SU-DHL-6 (cell line): Measurements from ENCODE around the gene RPS14.

Experiments
- EZH2phosphoT487 ChIP-seq: fragments of 200-600 bp; sonication (generic), shearing (Covaris generic); conservative IDR thresholded peaks from 2 replicates; pipeline ENCODE4 v1.6.1; 2018; ENCODE audit warnings: mild to moderate bottlenecking, antibody characterized with exemption, low read length, moderate library complexity, mixed read lengths
- TF ChIP-seq, protein P1 (sequence below): fragments of 200-600 bp; sonication (generic); IDR thresholded peaks from one replicate; pipeline ENCODE4 v1.5.1; 2017; ENCODE audit warnings: antibody characterized with exemption, mild to moderate bottlenecking, low read length, moderate library complexity; ENCODE audit not compliant: insufficient read depth, poor library complexity, severe bottlenecking

DNA sequence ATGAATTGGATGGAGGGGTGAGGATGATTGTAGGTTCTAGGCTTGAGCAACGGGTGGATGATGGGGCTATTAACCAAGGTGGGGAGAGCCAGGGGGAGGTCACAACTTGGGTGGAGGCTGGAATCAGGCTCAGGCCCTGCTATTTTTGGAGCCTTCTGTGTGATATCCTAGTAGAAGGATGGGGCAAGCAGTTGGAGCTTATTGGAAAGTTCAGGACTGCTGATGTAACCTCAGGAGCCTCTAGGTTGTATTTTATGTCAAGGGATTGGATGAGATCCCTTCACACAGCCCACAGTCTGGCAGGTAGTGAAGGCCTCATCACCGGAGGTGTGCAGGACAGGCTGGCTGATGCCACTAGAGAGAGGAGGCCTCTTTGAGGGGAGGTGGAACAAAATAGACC, 11.2 kb upstream of the RPS14 start:
- TF ChIP-seq, protein P1, sequence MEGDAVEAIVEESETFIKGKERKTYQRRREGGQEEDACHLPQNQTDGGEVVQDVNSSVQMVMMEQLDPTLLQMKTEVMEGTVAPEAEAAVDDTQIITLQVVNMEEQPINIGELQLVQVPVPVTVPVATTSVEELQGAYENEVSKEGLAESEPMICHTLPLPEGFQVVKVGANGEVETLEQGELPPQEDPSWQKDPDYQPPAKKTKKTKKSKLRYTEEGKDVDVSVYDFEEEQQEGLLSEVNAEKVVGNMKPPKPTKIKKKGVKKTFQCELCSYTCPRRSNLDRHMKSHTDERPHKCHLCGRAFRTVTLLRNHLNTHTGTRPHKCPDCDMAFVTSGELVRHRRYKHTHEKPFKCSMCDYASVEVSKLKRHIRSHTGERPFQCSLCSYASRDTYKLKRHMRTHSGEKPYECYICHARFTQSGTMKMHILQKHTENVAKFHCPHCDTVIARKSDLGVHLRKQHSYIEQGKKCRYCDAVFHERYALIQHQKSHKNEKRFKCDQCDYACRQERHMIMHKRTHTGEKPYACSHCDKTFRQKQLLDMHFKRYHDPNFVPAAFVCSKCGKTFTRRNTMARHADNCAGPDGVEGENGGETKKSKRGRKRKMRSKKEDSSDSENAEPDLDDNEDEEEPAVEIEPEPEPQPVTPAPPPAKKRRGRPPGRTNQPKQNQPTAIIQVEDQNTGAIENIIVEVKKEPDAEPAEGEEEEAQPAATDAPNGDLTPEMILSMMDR = no peak
- no peak for TF ChIP-seq EZH2phosphoT487
